PC-9 (cell line): ENCODE data around the gene TMEM217. TPM values are rescaled to one million over a fixed set of nuclear protein-coding genes. Genes with fewer than 3 reads are reported as not detected.
"Not testable (repeated sequence)": the region's sequence is repeated elsewhere in the genome, so short reads cannot be mapped to it uniquely, and the experiment has no call there.

ENCODE experiments used
- BruUV-seq: library from RNA; stranded (reverse); fragments of 400-500 nt; replicated peaks from 2 replicates; lab custom pipeline; 2021; lab: Mats Ljungman, UMichigan
- CTCF ChIA-PET: fragments of 300-600 bp; sonication (Branson Sonifier 250); formaldehyde crosslinking; loops from one replicate; lab custom pipeline; 2022; ENCODE audit warnings: antibody characterized with exemption; lab: Charles Lee
- POLR2A ChIA-PET: fragments of 300-600 bp; sonication (Branson Sonifier 250); formaldehyde crosslinking; loops from one replicate; lab custom pipeline; 2022; ENCODE audit warnings: antibody characterized with exemption; ENCODE audit not compliant: unreplicated experiment; lab: Charles Lee
- DNase-seq, 2 experiments: peaks; one replicate each; pipeline versions ENCODE4 v3.0.0 to v3.0.0-alpha.2; 2015 to 2022; ENCODE audit warnings: mixed read lengths in 1 of 2
- H2AFZ ChIP-seq: fragments of 200-600 bp; sonication (generic); 2 replicates; pipeline ENCODE4 v1.8.1; 2017; ENCODE audit warnings: antibody characterized with exemption
- H3F3A ChIP-seq: fragments of 200-600 bp; sonication (generic); 2 replicates; pipeline ENCODE4 v1.8.1; 2017; ENCODE audit warnings: antibody characterized with exemption, mild to moderate bottlenecking, low read depth; ENCODE audit not compliant: insufficient read depth
- H3K27ac ChIP-seq: fragments of 200-600 bp; sonication (generic); 2 replicates; pipeline ENCODE4 v1.6.1; 2016; ENCODE audit warnings: mixed run types
- H3K27me3 ChIP-seq: fragments of 200-600 bp; sonication (generic); 2 replicates; pipeline ENCODE4 v1.6.1; 2016; ENCODE audit warnings: low read depth, mixed run types; ENCODE audit not compliant: insufficient read depth
- H3K36me3 ChIP-seq: fragments of 200-600 bp; sonication (generic); 2 replicates; pipeline ENCODE4 v1.6.1; 2016; ENCODE audit warnings: low read depth, mixed run types
- H3K4me1 ChIP-seq: fragments of 200-600 bp; sonication (generic); replicated peaks from 2 replicates; pipeline ENCODE4 v1.6.1; 2016; ENCODE audit warnings: mixed run types; ENCODE audit not compliant: insufficient read depth
- H3K4me2 ChIP-seq: fragments of 200-600 bp; sonication (generic); 2 replicates; pipeline ENCODE4 v1.6.1; 2017; ENCODE audit warnings: mixed run types
- H3K4me3 ChIP-seq: fragments of 200-600 bp; sonication (generic); 2 replicates; pipeline ENCODE4 v1.6.1; 2016; ENCODE audit warnings: mixed run types
- H3K79me2 ChIP-seq: fragments of 200-600 bp; sonication (generic); 2 replicates; pipeline ENCODE4 v1.6.1; 2017; ENCODE audit warnings: low read depth, mixed run types
- H3K9me2 ChIP-seq: fragments of 200-600 bp; sonication (generic); 2 replicates; pipeline ENCODE4 v1.8.1; 2017; ENCODE audit warnings: mild to moderate bottlenecking; ENCODE audit not compliant: insufficient read depth
- H3K9me3 ChIP-seq: fragments of 200-600 bp; sonication (generic); 2 replicates; pipeline ENCODE4 v1.8.1; 2016; ENCODE audit warnings: low read depth; ENCODE audit not compliant: insufficient read depth
- H4K20me1 ChIP-seq: fragments of 200-600 bp; sonication (generic); 2 replicates; pipeline ENCODE4 v1.8.1; 2017; ENCODE audit not compliant: insufficient read depth
- CTCF ChIP-seq: fragments of 200-600 bp; sonication (generic); conservative IDR thresholded peaks from 2 replicates; pipeline ENCODE4 v1.6.1; 2017; ENCODE audit warnings: mixed run types, antibody characterized with exemption, mild to moderate bottlenecking, moderate library complexity
- EZH2 ChIP-seq: fragments of 200-600 bp; sonication (generic); IDR thresholded peaks from 2 replicates; pipeline ENCODE4 v1.8.0; 2017; ENCODE audit warnings: antibody characterized with exemption, low read depth
- intact Hi-C: fragments of 100-400 bp; cut with micrococcal nuclease; formaldehyde crosslinking; loops from one replicate; pipeline ENCODE4 v1.10.0; 2022; ENCODE audit not compliant: unreplicated experiment
- total RNA-seq: library from RNA; stranded (reverse); gene quantifications from 2 replicates; pipeline ENCODE4 v1.2.3, GENCODE V29; 2021

Gene TMEM217
- total RNA-seq, 1 experiment from 2014 or later, result 4.9 TPM

DNA sequence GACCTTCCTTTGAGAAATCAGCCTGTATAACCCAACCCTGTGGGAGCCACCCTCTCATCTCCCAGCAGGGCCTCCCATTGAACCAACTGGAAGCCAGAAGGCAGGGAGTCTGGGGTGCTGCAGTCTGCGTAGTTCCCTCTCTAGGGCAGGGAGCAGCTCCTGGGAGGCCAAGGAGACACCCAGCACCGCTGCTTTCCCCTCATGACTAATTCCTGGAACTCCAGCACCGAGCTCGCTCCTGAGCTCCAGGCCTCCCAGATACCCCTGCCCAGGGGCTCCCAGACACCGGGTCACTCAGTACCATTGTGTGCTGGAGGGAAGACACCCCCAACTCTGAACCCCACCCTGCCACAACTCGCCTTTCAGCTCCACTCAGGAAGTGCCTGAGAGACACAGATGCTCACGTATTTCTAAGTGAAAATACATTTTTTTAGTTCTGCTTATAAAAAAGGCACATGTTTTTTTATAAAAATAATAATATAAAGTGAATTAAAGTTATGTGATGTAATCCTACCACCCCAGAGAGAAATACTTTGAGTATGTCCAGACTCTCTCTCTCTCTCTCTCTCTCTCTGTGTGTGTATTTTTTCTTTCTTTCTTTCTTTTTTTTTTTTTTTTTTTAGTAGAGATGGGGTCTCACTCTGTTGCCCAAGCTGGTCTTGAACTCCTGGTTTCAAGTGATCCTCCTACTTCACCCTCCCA lies 70.5 kb downstream of the TMEM217 start:
- H3K4me3 ChIP-seq, result no peak overlapping the region
- H2AFZ ChIP-seq, result no peak overlapping the region
- peaks cover 16% of the 10 kb centered on the region for H3F3A ChIP-seq
- no peaks in the 10 kb centered on the region for H3K27me3 ChIP-seq
- no peak for DNase-seq
- H3K4me2 ChIP-seq, result no peak overlapping the region
- peaks cover 8% of the 10 kb centered on the region; the same call in 1 of the 2 replicates for H3K4me1 ChIP-seq
- ChIA-PET POLR2A (interaction anchor here (0.7 kb wide), 1 partner anchor 132 kb away, joined by 10 read pairs; no protein-coding TSS in a partner anchor), CTCF (no interaction called here)
- no TSS peak for BruUV-seq
- intact Hi-C loops, result no loop called here
- H4K20me1 ChIP-seq, result no peaks in the 10 kb centered on the region
- TF ChIP-seq CTCF (no peak), EZH2 (no peak)
- H3K9me3 ChIP-seq, result no peaks in the 10 kb centered on the region
- no peak overlapping the region for H3K27ac ChIP-seq
- H3K79me2 ChIP-seq, result no peaks in the 10 kb centered on the region
- no peaks in the 10 kb centered on the region for H3K36me3 ChIP-seq
- H3K9me2 ChIP-seq, result no peaks in the 10 kb centered on the region

GRCh38 chr6:37185949-37186720 lies 71.8 kb downstream of the TMEM217 start:
- CTCF ChIA-PET, result not testable (repeated sequence)

DNA sequence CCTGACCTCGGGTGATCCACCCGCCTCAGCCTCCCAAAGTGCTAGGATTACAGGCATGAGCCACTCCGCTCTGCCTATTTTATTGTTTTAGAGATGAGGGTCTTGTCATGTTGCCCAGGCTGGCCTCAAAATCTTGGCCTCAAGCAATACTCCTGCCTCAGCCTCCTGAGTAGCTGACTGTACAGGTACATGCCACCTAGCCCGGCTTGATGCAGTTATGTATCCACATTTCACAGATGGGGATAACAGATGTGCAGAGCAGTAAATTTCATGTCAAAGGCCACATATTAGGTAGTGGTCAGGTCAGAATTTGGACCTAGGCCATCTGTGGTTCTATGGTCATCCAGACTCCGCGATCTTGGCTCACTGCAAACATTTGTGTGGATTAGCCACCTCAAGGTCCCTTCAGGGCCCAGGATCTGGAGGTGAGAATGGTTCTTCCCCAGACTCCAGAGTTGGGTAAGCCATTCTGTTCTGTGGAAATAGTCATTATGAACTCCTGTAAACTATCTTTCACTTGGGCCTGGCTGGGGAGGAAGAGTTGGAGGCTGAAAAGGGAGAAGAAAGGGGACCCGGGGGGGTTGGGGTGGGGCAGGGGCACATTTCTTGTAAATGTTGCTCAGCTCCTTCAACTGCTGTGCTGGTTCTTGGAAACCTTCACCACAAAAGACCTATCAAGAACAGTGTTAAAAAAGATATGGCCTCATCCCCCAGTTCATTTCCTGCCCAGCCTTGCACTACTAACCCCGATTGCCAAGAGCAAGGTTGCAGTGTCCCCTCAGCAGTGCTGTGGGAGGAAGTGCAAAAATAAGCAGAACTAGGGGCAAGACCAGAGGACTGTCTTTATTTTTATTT lies 75.0 kb downstream of the TMEM217 start:
- H2AFZ ChIP-seq, result no peak overlapping the region
- no peaks in the 10 kb centered on the region for H3K79me2 ChIP-seq
- TF ChIP-seq CTCF, result no peak
- TF ChIP-seq EZH2, result no peak
- no peaks in the 10 kb centered on the region for H3K9me2 ChIP-seq
- H3K27ac ChIP-seq, result no peak overlapping the region
- H3K4me3 ChIP-seq, result no peak overlapping the region
- no peak for DNase-seq
- no peaks in the 10 kb centered on the region for H3K4me1 ChIP-seq
- H3K36me3 ChIP-seq, result no peaks in the 10 kb centered on the region
- no peak overlapping the region for H3K4me2 ChIP-seq
- H3K27me3 ChIP-seq, result no peaks in the 10 kb centered on the region
- BruUV-seq, result no TSS peak
- ChIA-PET CTCF (interaction anchor here (1.0 kb wide), 1 partner anchor 132 kb away, joined by 3 read pairs; no protein-coding TSS in a partner anchor), POLR2A (no interaction called here)
- intact Hi-C loops, result no loop called here
- H3K9me3 ChIP-seq, result no peaks in the 10 kb centered on the region
- peaks cover 10% of the 10 kb centered on the region; the same call in 1 of the 2 replicates for H3F3A ChIP-seq
- H4K20me1 ChIP-seq, result no peaks in the 10 kb centered on the region

More at GRCh38 chr6:37185949-37186720, 71.8 kb downstream of the TMEM217 start:
- H3K27me3 ChIP-seq, H2AFZ ChIP-seq, H3K36me3 ChIP-seq, H3K9me2 ChIP-seq, POLR2A ChIA-PET, H4K20me1 ChIP-seq, H3K79me2 ChIP-seq, H3K4me2 ChIP-seq, H3K27ac ChIP-seq, H3K9me3 ChIP-seq, DNase-seq, H3K4me3 ChIP-seq, intact Hi-C loops, H3K4me1 ChIP-seq, BruUV-seq: not testable (repeated sequence)
- H3F3A ChIP-seq, result peaks cover 12% of the 10 kb centered on the region

- BruUV-seq, H4K20me1 ChIP-seq, H3K9me3 ChIP-seq, H3K27me3 ChIP-seq, H3K36me3 ChIP-seq, H2AFZ ChIP-seq, H3K79me2 ChIP-seq, H3K9me2 ChIP-seq, CTCF ChIA-PET, H3K4me3 ChIP-seq, DNase-seq, H3K27ac ChIP-seq, intact Hi-C loops, H3K4me1 ChIP-seq, H3K4me2 ChIP-seq: not testable (repeated sequence)
- POLR2A ChIA-PET, result interaction anchor here (0.6 kb wide), 2 partner anchors 46 to 583 kb away, joined by 3 to 34 read pairs; no protein-coding TSS in a partner anchor
- H3F3A ChIP-seq, result peaks cover 33% of the 10 kb centered on the region
Measured at GRCh38 chr6:37180610-37181009, 77.3 kb downstream of the TMEM217 start.
